CD14-positive monocyte (primary cell): ENCODE measurements around the gene CARM1. TPM values are rescaled to one million over a fixed set of nuclear protein-coding genes. Genes with fewer than 3 reads are reported as not detected.

Experiments used
- DNase-seq, 3 donors: peaks; one replicate each; pipeline ENCODE4 v3.0.0-alpha.2; 2011 to 2022
- H2AFZ ChIP-seq: 2 replicates; pipeline ENCODE4 v1.6.0; 2012; ENCODE audit warnings: mild to moderate bottlenecking, low read depth, low read length, inconsistent platforms; ENCODE audit not compliant: insufficient read depth, poor library complexity, severe bottlenecking
- H3K27ac ChIP-seq, 2 donors: 1 replicate in 1 of 2; 2 replicates in 1 of 2; pipeline ENCODE4 v1.5.1; 2012 to 2013; ENCODE audit warnings: low read length in 2 of 2, control low read depth in 1 of 2, inconsistent platforms in 1 of 2, low read depth in 1 of 2, mild to moderate bottlenecking in 1 of 2
- H3K27me3 ChIP-seq, 2 donors: one replicate each; pipeline versions ENCODE4 v1.6.0 to v1.6.1; 2011 to 2013; ENCODE audit warnings: low read length in 2 of 2; ENCODE audit not compliant: control insufficient read depth in 2 of 2, insufficient read depth in 2 of 2
- H3K36me3 ChIP-seq, 2 donors: replicated peaks in 1 of 2; 1 replicate in 1 of 2; 2 replicates in 1 of 2; pipeline versions ENCODE4 v1.5.1 to v1.6.1; 2012 to 2013; ENCODE audit warnings: low read length in 2 of 2, control low read depth in 1 of 2, inconsistent platforms in 1 of 2, mild to moderate bottlenecking in 1 of 2; ENCODE audit not compliant: insufficient read depth in 2 of 2, control insufficient read depth in 1 of 2
- H3K4me1 ChIP-seq, 2 donors: 1 replicate in 1 of 2; 2 replicates in 1 of 2; pipeline versions ENCODE4 v1.5.1 to v1.6.1; 2012 to 2013; ENCODE audit warnings: low read length in 2 of 2, control low read depth in 1 of 2, inconsistent platforms in 1 of 2, mild to moderate bottlenecking in 1 of 2, moderate library complexity in 1 of 2; ENCODE audit not compliant: insufficient read depth in 2 of 2, control insufficient read depth in 1 of 2
- H3K4me2 ChIP-seq: replicated peaks from 2 replicates; pipeline ENCODE3; 2012; ENCODE audit warnings: low read length, moderate library complexity, mild to moderate bottlenecking; ENCODE audit not compliant: poor library complexity, severe bottlenecking; ENCODE audit errors: extremely low read depth
- H3K4me3 ChIP-seq, 3 experiments: fragments of 200-600 bp in 1 of 3; sonication (generic) in 1 of 3; replicated peaks in 1 of 3; 1 replicate in 2 of 3; 2 replicates in 1 of 3; pipeline ENCODE4 v1.5.1; 2011 to 2013; ENCODE audit warnings: low read length in 3 of 3, mild to moderate bottlenecking in 3 of 3, control low read depth in 2 of 3, low read depth in 2 of 3, inconsistent platforms in 1 of 3, moderate library complexity in 1 of 3
- H3K79me2 ChIP-seq: 2 replicates; pipeline ENCODE4 v1.6.0; 2012; ENCODE audit warnings: mild to moderate bottlenecking, control low read depth, inconsistent platforms, low read length, moderate library complexity; ENCODE audit not compliant: insufficient read depth
- H3K9ac ChIP-seq: 2 replicates; pipeline ENCODE4 v1.6.0; 2017; ENCODE audit warnings: low read length, mild to moderate bottlenecking; ENCODE audit not compliant: insufficient read depth, poor library complexity, severe bottlenecking
- H3K9me3 ChIP-seq, 2 donors: replicated peaks in 1 of 2; 1 replicate in 1 of 2; 2 replicates in 1 of 2; pipeline versions ENCODE4 v1.5.1 to v1.6.1; 2012 to 2013; ENCODE audit warnings: low read length in 2 of 2, control low read depth in 1 of 2; ENCODE audit not compliant: control insufficient read depth in 1 of 2, insufficient read depth in 1 of 2
- H4K20me1 ChIP-seq: 2 replicates; pipeline ENCODE4 v1.6.0; 2012; ENCODE audit warnings: mild to moderate bottlenecking, low read length, control low read depth, moderate library complexity; ENCODE audit not compliant: insufficient read depth
- H3K27ac Mint-ChIP-seq, 7 donors: one replicate each; pipeline ENCODE4 v1.8.0; 2020; ENCODE audit warnings: mild to moderate bottlenecking in 7 of 7, mixed read lengths in 7 of 7, moderate library complexity in 6 of 7, inconsistent platforms in 2 of 7
- H3K27me3 Mint-ChIP-seq, 3 donors: one replicate each; pipeline ENCODE4 v1.8.0; 2021 to 2022; ENCODE audit warnings: low read depth in 3 of 3, mild to moderate bottlenecking in 3 of 3, mixed read lengths in 3 of 3, moderate library complexity in 3 of 3, inconsistent platforms in 1 of 3
- H3K36me3 Mint-ChIP-seq, 2 donors: one replicate each; pipeline ENCODE4 v1.8.0; 2020; ENCODE audit warnings: mixed read lengths in 2 of 2, inconsistent platforms in 1 of 2, mild to moderate bottlenecking in 1 of 2
- H3K4me1 Mint-ChIP-seq: one replicate; pipeline ENCODE4 v1.8.0; 2020; ENCODE audit warnings: mild to moderate bottlenecking, mixed read lengths
- H3K4me3 Mint-ChIP-seq, 2 donors: one replicate each; pipeline ENCODE4 v1.8.0; 2020; ENCODE audit warnings: mild to moderate bottlenecking in 2 of 2, mixed read lengths in 2 of 2, moderate library complexity in 1 of 2
- H3K9me3 Mint-ChIP-seq, 7 donors: one replicate each; pipeline ENCODE4 v1.8.0; 2020 to 2022; ENCODE audit warnings: mixed read lengths in 7 of 7, mild to moderate bottlenecking in 6 of 7, moderate library complexity in 6 of 7, inconsistent platforms in 2 of 7
- WGBS: methylation state at CpG from one replicate; pipeline ENCODE4 v1.1.5; 2013; ENCODE audit warnings: missing lambda C conversion rate; ENCODE audit not compliant: insufficient coverage; 5-methylcytosine and 5-hydroxymethylcytosine counted together
- intact Hi-C, 2 donors: fragments of 100-400 bp; cut with micrococcal nuclease; formaldehyde crosslinking; loops; one replicate each; pipeline versions ENCODE4 v1.15.0 to v1.15.1; 2023
- polyA plus RNA-seq, 3 donors: library from polyadenylated mRNA; depleted of rRNA in 1 of 3; unstranded in 2 of 3; stranded (reverse) in 1 of 3; fragments of 300-500 nt in 2 of 3; fragments of >200 nt in 1 of 3; fragmentation: Illumina TruSeq in 2 of 3; gene quantifications; 1 replicate in 2 of 3; 2 replicates in 1 of 3; pipeline ENCODE4 v1.2.3, GENCODE V29; 2012 to 2021
- TF ChIP-seq, protein P1 (sequence below): fragments of 200-600 bp; IDR thresholded peaks from one replicate; pipeline ENCODE4 v1.8.0; 2022; ENCODE audit warnings: antibody characterized with exemption, mild to moderate bottlenecking

Gene CARM1
- polyA plus RNA-seq, 3 donors = 0.17 to 26.3 (median 0.29) TPM

DNA sequence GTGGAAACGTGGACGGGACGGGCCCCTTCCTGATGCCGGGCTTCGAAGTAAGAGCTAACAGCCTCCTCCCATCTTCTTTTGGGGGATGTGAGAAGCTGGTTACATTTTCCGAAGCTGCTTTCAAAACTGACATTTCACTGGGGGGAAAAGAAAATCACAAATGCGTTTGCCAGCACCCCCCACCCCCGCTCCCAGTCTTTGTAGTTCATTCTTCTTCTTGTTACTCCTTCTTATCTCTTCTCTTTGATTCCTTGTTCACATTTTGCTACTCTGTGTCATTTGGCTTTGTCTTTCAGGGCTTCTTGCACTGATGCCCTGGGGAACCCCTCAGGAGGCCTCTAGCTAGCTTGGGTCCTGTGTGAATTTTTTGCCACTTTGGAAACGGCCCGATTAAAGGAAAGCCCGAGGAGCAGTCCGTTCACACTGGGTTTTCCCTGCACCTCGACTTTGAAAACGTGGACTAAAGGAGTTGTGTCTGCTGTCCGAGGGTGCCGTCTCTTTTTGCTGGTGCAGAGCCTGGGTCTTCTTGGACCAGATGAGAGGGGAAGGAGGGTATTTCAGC is 1.3 kb downstream of the CARM1 start:
- peak overlapping the region; percentile 94 for H3K4me2 ChIP-seq
- H3K27me3 ChIP-seq = peaks cover 0 to 8% of the 10 kb centered on the region in 2 donors
- peak overlapping the region; percentile 73 for H3K9ac ChIP-seq
- peak overlapping the region; percentile 83 to 84 for H3K4me3 Mint-ChIP-seq
- H3K4me3 ChIP-seq = peak overlapping the region; percentile 60 to 79 (median 60)
- peaks cover 27% of the 10 kb centered on the region for H4K20me1 ChIP-seq
- peaks cover 32% of the 10 kb centered on the region for H3K79me2 ChIP-seq
- peaks cover 45 to 61% of the 10 kb centered on the region in 2 donors for H3K4me1 ChIP-seq
- peaks cover 0 to 2% (median 0%) of the 10 kb centered on the region in 7 donors for H3K9me3 Mint-ChIP-seq
- no peak for DNase-seq
- peaks cover 47% of the 10 kb centered on the region for H3K4me1 Mint-ChIP-seq
- peaks cover 24 to 31% of the 10 kb centered on the region in 2 donors for H3K36me3 Mint-ChIP-seq
- intact Hi-C loops = loop anchor here (5.0 to 10.0 kb wide), 2 partner anchors 35 to 52 kb away; partner anchors contain the start of genes TIMM29 (in 1 of the 2), TMED1 (in 1 of the 2) and YIPF2 (in 1 of the 2)
- peak overlapping the region in 2 of 7 donors; percentile 61 to 68 for H3K27ac Mint-ChIP-seq
- peak overlapping the region; percentile 78 for H2AFZ ChIP-seq
- TF ChIP-seq, protein P1, sequence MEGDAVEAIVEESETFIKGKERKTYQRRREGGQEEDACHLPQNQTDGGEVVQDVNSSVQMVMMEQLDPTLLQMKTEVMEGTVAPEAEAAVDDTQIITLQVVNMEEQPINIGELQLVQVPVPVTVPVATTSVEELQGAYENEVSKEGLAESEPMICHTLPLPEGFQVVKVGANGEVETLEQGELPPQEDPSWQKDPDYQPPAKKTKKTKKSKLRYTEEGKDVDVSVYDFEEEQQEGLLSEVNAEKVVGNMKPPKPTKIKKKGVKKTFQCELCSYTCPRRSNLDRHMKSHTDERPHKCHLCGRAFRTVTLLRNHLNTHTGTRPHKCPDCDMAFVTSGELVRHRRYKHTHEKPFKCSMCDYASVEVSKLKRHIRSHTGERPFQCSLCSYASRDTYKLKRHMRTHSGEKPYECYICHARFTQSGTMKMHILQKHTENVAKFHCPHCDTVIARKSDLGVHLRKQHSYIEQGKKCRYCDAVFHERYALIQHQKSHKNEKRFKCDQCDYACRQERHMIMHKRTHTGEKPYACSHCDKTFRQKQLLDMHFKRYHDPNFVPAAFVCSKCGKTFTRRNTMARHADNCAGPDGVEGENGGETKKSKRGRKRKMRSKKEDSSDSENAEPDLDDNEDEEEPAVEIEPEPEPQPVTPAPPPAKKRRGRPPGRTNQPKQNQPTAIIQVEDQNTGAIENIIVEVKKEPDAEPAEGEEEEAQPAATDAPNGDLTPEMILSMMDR = no peak
- no peaks in the 10 kb centered on the region for H3K9me3 ChIP-seq
- peaks cover 7 to 8% (median 7%) of the 10 kb centered on the region in 3 donors for H3K27me3 Mint-ChIP-seq
- WGBS = 20% methylated on average over 4 of the region's 16 CpGs
- peaks cover 14 to 15% of the 10 kb centered on the region in 2 donors for H3K36me3 ChIP-seq
- no peak overlapping the region for H3K27ac ChIP-seq

DNA sequence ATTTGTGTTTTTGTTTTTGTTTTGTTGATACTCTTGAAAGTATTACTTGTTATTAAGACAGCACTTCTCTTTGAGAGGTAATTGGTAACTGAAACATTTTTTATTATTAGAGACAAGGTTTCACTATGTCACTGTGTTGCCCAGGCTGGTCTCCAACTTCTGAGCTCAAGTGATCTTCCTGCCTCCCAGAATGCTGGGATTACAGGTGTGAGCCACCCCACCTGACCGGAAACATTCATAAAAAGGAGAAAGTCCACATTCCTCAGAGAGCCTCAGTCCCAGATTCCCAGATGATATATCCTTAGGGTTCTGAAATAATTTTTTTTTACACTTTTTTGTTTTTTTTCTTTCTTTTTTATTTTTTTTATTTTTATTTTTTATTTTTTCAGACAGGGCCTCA is 2.7 kb downstream of the CARM1 start:
- H3K4me2 ChIP-seq = no peak overlapping the region
- TF ChIP-seq, protein P1 = no peak
- Mint-ChIP-seq H3K4me1 (peaks cover 45% of the 10 kb centered on the region), H3K4me3 (no peak overlapping the region), H3K27me3 (peaks cover 7 to 8% (median 7%) of the 10 kb centered on the region in 3 donors), H3K36me3 (peaks cover 15 to 20% of the 10 kb centered on the region in 2 donors), H3K27ac (no peak overlapping the region), H3K9me3 (peaks cover 0 to 2% (median 0%) of the 10 kb centered on the region in 7 donors)
- no peak overlapping the region for H3K9ac ChIP-seq
- H3K4me3 ChIP-seq = no peak overlapping the region
- H3K9me3 ChIP-seq = no peaks in the 10 kb centered on the region
- H3K79me2 ChIP-seq = peaks cover 46% of the 10 kb centered on the region
- peaks cover 36% of the 10 kb centered on the region for H4K20me1 ChIP-seq
- peaks cover 0 to 8% of the 10 kb centered on the region in 2 donors for H3K27me3 ChIP-seq
- no CpG with 5 or more reads among the region's 1 CpG for WGBS
- intact Hi-C loops = loop anchor here (5.0 to 10.0 kb wide), 2 partner anchors 37 to 51 kb away; partner anchors contain the start of genes TIMM29 (in 1 of the 2), TMED1 (in 1 of the 2) and YIPF2 (in 1 of the 2)
- H3K36me3 ChIP-seq = peaks cover 10% of the 10 kb centered on the region in 2 donors
- H2AFZ ChIP-seq = no peak overlapping the region
- peaks cover 33 to 50% of the 10 kb centered on the region in 2 donors for H3K4me1 ChIP-seq
- no peak overlapping the region for H3K27ac ChIP-seq
- DNase-seq = no peak
